Measurements from ENCODE around the gene TRIM24.

- TF ChIP-seq BRD4 (CRISPR knock-in tag; IDR thresholded peaks at IDR 0.05) (no peak), ZBTB26 (CRISPR knock-in tag; IDR thresholded peaks at IDR 0.05; ENCODE audit: borderline replicate concordance) (no peak), CTCF (CRISPR knock-in tag; IDR thresholded peaks at IDR 0.05) (no peak), CENPX (CRISPR knock-in tag; IDR thresholded peaks at IDR 0.05) (no peak), POLR2A (IDR thresholded peaks at IDR 0.05; ENCODE audit: insufficient read depth in 1 of 2, low read depth in 2 of 2, low read length in 2 of 2) (no peak)
Observed at GRCh38 chr7:138579136-138579535, 119.1 kb downstream of the TRIM24 start.
